Medulla oblongata (tissue), 1 donor: ENCODE data around the gene ASXL1.
"Not testable (repeated sequence)": the region's sequence is repeated elsewhere in the genome, so short reads cannot be mapped to it uniquely, and the experiment has no call there.

Experiments used
- DNase-seq: peaks from one replicate; pipeline ENCODE4 v3.0.0-alpha.2; 2015; ENCODE audit errors: extremely low spot score

The ASXL1 gene

DNA sequence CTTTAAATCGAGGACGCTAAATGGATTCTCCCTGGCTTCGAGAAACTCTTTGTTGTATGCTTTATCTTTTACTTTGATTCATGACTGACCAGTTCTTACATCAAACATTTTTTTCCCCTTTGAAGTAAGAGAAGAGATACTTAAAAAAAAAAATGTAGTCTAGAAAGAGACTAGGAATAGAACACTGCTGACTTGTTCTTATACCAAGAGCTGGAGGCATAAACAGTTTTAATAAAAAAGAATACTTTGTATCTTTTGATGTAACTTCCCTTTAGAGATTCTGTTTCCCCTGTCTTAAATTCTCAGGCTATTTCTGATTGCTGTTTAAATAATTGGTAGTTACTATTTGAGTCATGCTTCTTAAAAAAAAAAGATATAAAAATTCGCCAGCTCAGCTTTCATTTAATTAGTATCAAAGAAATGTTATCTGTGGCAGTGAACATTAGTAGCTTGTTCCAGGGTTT lies 4.8 kb downstream of the ASXL1 start:
- DNase-seq: no peak

DNA sequence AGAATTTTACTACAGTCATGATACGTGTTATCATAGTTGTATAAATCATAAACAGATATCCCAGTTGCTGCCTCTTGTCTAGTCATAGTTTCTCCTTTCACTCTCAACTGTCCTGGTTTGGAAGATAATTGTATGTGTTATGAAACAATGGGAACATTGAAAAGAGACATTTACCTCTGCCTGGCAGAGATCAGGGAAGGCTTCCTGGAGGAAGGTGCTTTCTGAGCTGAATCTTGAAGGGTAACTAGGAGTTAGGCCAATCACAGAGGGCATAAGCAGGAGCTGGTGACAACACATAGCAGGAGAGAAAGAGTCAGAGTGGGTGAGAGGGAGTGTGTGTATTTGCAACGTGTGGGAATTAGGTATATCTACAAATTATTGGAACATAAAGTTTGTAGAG lies 5.4 kb downstream of the ASXL1 start:
- DNase-seq: no peak

DNA sequence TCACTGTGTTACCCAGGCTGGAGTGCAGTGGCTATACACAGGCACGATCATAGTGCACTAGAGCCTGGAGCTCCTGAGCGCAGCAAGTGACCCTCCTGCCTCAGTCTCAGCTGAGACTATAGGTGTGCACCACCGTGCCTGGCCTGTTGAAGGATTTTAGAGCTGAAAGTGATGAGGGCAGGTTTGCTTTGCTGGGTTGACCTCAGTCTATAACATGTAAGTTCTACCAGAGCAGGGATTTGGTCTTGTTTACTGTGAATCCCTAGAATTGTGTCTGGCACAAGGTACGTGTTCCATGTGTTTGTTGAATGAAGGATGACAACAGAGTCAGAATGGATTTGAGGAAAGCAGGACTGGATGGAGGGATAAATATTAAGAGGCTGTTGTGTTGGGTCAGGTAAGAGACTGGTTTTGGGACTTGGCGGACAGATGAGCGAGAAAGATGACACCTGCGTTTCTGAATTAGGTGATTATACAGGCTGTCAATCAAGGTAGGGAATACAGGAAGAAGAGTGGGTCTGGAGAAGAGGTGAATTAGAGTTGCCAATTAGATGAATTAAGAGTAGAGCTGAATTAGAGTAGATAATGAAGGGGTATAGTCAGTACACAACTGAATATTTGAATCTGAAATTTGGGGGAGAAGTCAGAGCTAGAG lies 6.5 kb downstream of the ASXL1 start:
- no peak for DNase-seq

DNA sequence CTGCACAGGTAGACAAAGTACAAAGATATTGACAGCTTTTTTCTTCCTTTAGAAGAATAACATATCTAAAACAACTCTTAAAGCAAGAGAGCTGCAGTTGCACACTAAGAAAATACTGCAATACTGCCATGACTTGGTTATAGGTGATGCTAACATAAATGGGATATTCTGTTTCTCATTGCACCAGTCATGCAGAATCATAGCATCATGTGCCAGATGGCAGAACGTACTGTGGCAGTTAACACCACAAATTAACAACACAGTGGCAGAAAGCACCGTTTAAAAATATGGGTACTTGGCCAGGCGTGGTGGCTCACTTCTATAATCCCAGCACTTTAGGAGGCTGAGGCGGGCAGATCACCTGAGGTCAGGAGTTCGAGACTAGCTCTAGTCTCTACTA lies 7.4 kb downstream of the ASXL1 start:
- DNase-seq: no peak

DNA sequence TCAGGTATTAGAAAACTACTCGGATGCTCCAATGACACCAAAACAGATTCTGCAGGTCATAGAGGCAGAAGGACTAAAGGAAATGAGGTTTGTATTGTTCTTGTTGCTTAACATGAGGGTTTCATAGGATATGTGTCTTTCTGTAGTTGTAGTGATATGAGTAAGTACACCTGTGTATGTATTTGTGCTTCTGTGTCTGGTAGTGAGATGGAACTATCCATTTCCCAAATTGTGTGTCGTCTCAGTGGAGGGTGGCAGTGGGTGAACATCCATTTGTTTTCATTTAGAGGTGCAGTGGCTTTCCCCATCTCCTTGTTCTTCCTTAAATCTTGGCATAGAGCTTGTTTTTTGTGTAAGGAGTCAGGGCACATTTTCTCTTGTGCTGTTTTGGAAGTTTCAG lies 8.2 kb downstream of the ASXL1 start:
- DNase-seq: no peak

DNA sequence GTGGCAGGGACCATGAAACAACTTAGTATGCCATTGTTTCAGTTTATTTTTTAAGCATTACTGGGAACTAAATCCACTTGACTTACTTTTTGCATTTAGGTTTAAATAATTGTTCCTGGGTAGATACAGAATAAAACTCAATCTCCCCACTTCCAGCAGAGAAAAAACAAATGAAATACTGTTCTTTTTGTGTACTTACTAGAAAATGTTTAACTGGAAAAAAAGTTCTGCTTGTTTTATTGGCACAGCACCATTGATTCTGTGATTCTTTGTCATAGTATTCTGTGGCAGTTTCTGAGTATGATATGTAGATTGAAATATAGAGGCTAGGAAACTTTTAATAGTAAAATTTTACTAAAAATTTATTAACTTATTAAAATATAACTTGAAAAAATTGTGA lies 10.2 kb downstream of the ASXL1 start:
- DNase-seq: no peak

DNA sequence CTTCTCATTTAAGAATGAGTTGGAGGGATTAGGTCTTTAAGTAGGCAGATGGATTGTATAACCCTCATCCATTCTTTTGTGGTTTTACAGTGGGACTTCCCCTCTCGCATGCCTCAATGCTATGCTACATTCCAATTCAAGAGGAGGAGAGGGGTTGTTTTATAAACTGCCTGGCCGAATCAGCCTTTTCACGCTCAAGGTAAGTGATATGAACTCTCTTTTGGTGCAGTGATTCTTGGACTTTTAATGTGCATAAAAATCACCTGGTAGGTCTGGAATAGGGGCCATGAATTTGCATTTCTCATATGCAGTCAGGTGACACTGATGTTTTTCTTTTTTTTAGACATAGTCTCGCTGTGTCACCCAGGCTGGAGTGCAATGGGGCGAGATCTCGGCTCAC lies 10.8 kb downstream of the ASXL1 start:
- no peak for DNase-seq

DNA sequence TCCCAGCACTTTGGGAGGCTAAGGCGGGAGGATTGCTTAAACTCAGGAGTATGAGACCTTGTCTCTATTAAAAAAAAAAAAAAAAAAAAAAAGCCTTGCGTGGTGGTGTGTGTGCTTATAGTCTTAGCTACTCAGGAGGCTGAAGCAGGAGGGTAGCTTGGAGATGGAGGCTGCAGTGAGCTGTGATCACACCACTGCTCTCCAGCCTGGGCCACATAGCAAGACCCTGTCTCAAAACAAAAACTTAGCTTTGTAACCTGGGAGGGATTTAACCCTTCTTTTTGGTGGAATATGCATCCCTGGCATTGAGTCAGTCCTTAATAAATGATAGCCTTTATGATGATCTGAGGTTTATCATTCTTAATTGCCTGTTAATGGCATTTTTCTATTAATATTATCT lies 12.8 kb downstream of the ASXL1 start:
- no peak for DNase-seq

DNA sequence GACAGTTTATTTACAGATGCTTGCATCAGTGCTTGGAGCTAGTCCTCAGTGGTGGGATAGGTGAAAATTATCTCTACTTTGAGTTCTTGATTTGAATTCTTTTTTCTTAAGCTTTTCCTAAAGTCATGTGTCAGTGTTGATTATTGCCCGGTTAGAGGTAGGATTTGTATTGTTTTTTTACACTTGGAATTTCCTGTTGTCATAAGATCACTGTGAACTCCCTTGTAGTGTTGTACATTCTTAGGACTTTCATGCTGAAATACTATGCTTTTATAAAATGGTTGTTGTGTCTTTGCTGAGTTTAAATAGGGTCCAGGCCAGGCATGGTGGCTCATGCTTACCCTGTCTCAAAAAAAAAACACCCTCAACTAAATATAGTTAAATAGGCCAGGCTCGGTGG lies 20.3 kb downstream of the ASXL1 start:
- DNase-seq: no peak

DNA sequence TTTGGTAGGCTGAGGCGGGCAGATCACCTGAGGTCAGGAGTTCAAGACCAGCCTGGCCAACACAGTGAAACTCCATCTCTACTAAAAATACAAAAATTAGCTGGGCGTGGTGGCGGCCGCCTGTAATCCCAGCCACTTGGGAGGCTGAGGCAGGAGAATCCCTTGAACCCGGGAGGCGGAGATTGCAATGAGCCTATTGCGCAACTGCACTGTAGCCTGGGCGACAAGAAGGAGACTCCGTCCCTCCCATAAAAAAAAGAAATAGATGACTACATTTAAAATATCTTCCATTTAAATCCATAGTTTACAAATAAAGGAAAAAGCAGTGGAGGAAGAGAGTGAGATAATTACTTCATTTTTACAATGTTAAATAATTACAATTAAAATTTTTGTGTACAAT lies 21.9 kb downstream of the ASXL1 start:
- not testable (repeated sequence) for DNase-seq

DNA sequence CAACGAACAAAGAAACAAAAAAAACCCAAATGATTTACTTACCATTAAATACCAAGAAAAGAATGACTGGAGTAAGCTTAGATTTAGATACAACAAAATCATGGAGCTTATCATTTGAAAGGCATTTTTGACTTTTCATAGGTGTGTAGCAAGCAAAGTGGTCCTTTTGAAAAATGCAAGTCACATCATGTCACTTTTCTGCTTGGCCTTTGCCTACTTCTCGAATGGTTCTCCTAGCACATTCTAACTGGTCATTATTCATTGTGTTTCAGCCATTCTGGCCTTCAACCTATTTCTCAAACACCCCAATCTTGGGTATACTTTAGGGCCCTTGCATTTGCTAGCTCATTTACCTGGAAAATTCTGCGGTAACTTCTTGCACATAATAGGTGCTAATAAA lies 22.6 kb downstream of the ASXL1 start:
- no peak for DNase-seq

DNA sequence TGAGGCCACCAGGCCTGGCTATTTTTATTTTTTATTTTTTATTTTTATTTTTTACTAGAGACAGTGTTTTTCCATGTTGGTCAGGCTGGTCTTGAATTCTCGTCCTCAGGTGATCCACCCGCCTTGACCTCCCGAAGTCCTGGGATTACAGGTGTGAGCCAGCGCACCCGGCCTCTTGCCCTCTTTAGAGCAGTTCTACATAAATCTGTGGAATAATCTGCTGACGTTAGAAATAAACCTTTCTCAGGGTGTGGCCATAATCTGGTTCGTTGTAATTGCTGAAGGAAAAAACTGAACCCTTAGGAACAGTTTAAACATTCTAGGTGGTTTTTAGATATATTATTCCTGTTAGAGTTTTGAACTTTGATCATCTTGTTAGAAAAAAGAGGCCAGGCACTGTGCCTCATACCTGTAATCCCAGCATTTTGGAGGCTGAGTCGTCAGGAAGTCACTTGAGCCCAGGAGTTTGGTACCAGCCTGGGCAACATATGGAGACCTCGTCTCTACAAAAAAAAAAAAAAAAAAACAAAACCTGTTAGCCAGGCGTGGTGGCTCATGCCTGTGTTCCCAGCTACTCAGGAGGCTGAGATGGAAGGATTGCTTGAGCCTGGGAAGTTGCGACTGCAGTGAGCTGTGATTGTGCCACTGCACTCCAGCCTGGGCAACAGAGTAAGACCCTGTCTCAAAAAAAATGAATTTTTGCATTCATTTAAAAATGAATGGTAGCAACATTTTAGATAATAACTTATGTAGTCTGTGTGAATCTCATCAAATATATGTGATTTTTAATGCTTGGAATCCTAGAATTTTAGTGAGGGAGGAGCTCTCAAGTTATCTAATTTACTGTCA lies 24.2 kb downstream of the ASXL1 start:
- no peak for DNase-seq

DNA sequence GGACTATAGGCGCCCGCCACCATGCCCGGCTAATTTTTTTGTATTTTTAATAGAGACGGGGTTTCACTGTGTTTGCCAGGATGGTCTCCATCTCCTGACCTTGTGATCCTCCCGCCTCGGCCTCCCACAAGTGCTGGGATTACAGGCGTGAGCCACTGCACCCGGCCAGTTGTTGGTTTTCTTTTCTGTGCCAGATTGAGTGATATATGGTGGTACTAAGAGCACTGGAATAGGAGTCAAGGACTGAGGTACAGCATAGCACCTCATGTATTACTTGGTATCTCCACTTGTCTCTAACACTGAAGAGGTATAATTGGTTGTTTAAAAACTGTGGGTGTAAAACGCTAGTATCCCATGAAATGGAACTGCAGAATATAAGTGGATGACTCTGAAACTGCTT lies 25.3 kb downstream of the ASXL1 start:
- DNase-seq: not testable (repeated sequence)

DNA sequence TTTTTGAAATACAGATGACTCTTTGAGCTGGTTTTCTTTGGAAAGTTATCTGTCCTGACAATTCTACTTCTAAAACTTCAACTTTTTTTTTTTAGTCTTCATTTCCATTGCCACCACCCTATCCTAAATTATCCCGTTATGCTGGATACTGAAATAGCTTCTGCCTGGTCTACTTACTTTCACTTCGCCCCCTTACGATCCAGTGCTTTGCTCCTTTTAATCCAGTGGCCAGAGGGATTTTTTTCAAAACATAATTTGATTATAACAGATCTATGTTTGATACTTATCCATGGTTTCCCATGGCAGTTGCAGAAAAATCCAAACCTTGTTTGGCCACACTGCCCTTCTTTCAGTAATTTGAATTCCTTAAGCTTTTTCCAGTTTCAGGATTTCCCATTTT lies 27.4 kb downstream of the ASXL1 start:
- DNase-seq: no peak

DNA sequence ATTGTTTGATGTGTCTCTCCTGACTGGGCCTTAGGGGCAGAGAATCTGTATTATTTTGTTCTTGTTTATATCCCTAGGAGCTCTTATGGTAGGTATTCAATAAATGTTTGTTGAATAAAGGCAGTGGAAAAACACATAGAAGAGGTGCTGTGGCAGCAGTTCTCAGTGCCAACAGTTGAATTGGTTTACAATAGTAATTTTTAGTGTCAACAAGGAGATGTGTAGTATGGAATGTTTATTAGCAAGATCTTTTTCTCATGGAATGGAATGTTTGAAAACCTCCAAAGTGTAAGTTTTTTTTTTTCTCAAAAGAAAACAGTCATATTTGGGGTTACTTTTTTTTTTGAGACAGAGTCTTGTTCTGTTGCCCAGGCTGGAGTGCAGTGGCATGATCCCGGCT lies 28.0 kb downstream of the ASXL1 start:
- no peak for DNase-seq

DNA sequence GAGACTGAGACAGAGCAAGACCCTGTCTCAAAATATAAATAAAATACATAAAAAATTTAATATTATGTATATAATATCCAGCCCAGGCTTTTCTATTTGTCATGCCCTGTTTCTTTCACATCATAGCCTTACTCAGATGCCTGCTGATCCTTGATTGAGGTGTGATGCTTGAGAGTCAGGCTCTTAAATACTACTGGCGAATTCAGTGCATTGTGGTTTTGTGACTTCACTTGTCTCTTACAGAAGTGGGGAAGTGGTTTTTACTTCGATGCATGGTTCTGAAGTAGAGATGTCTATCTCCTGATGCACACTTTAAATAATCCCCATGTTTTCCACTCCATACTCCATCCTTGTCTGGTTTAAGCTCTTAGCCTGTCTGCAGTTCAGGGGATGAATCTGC lies 29.1 kb downstream of the ASXL1 start:
- no peak for DNase-seq

DNA sequence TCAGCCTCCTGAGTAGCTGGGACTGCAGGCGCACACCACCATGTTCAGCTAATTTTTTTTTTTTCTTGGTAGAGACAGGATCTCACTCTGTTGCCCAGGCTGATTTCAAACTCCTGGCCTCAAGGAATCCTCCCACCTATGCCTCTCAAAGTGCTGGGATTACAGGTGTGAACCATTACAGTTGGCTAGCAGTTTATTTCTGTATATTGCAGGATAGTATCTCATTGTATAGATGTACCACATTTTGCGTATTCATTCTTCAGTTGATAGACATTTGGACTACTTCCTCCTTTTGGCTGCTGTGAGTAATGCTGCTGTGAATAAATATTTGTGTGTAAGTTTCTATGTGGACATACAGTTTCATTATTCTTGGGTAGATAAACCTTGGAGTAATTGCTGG lies 32.9 kb downstream of the ASXL1 start:
- DNase-seq: no peak

DNA sequence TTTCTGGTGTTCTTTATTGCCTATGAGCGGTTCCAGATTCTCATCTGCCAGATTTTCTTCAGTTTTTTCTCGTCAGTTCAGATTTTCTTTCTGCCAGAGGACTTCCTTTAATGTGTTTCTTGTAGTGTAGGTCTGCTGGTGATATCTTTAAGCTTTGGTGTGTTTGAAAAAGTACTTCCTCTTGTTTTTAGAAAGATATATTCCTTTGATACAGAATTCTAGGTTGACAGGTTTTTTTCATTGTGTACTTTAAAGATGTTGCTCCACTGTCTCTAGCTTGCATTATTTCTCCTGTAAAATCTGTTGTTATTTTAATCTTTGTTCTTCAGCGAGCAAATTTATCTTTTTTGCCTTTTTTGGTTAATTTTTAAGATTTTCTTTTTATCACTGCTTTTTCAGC lies 36.9 kb downstream of the ASXL1 start:
- no peak for DNase-seq

DNA sequence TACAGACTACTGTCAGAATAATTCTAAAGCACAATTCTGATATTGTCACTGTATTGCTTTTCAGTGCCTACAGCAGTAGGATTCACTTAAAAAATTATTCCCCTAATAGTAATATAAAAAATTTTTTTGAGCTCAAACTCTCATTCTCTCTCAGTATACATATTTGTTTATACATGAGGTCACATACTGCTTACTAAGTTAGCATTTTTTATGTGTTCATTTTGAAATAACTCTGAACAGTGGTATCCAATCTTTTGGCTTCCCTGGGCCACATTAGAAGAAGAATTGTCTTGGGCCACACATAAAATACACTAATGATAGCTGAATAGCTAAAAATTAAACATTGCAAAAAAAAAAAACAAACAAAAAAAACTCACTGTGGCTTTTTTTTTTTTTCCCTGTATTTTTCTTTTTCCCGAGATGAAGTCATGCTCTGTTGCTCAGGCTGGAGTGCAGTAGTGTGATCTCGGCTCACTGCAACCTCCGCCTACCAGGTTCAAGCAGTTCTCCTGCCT lies 38.6 kb downstream of the ASXL1 start:
- no peak for DNase-seq

DNA sequence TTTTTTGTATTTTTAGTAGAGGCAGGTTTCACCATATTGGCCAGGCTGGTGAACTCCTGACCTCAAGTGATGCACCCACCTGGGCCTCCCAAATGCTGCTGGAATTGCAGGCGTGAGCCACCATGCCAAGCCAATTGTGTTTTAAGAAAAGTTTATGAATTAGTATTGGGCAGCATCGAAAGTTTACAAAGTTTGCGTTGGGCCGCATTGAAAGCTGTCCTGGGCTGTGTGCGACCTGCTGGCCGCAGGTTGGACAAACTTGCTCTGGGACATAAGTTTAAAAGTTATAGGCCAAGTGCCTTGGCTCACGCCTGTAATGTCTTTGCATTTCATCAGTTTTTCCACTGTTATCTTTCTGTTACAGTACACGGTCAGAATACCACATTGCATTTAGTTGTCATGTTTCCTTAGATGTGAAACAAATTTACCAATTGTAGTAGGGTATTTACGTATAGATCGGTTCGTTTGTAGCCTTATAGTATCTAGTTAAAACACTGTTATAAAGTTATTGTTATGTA lies 39.5 kb downstream of the ASXL1 start:
- DNase-seq: no peak

DNA sequence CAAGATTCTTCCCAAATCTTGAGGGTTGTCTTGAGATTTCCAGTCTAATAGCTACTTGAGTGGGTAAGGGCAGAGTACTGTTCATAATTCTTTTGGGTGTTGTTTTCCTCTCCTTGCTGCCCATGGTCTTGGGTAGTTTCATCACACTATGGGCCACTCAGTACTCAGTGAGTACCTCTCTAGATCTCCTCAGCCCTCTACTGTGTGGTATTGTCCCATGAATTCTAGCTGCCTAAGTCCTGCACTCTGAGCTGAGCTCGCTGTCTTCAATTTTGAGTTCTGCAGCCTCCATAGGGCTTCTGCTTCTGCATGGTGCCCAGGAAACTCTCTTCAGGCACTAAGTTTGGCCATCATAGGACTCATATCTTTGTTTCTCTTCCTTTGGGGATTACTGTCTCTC lies 42.3 kb downstream of the ASXL1 start:
- no peak for DNase-seq

DNA sequence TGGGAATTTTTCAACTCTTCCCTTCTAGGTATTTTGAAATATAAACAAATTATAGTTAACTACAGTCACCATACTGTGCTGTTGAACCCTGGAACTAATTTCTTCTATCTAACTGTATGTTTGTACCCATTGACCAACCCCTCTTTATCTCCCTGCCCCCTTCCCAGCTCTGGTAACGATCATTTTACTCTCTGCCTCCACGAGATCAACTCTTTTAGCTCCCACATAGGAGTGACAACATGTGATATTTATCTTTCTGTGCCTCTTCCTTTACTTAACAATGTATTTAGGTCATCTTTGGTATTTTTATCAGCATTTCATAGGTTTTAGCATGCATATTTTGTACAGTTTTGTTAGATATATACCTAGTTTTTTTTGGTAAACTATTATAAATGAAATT lies 45.9 kb downstream of the ASXL1 start:
- DNase-seq: no peak

DNA sequence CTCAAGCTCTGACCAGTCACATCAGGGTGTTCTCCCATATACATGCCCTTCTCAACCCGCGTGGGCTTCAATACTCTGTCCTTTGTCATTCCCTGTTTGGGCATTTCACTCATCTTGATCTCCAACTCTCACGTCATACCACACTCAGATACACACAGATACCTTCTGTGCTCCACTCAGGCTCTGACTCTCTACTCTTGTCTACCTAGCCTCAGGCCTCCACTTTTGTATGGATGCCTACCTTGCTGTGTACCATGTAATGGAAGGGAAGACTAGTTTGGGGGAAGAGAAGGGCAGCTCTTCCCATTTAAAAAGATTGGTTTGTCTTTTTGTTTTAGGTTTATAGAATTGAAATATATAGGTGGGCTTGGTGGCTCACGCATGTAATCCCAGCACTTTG lies 48.6 kb downstream of the ASXL1 start:
- no peak for DNase-seq
